Activated T-cell treated with anti-CD3 and anti-CD28 coated beads, Interleukin-2, amount 50 U/mL, for 1 hour (primary cell): ENCODE data around the gene TTLL7.

Source experiments
- DNase-seq: peaks from one replicate; pipeline ENCODE4 v3.0.0-alpha.2; 2020

The TTLL7 gene

GRCh38 chr1:83998498-83999315 lies at the start of gene TTLL7:
TTLL7 (minus strand) TSS chr1:83999132; CDS start chr1:83952211, 46,921 bp downstream.
- DNase-seq: peak; percentile 57

- DNase-seq: no peak
Observed at GRCh38 chr1:84042461-84042860, 43.5 kb upstream of the TTLL7 start.

- DNase-seq: no peak
Observed at GRCh38 chr1:84037758-84038611, 39.1 kb upstream of the TTLL7 start.

GRCh38 chr1:84031802-84032327 lies 32.9 kb upstream of the TTLL7 start:
- DNase-seq: no peak

- DNase-seq: no peak
Observed at GRCh38 chr1:84027368-84027767, 28.4 kb upstream of the TTLL7 start.

GRCh38 chr1:84025966-84026365 lies 27.0 kb upstream of the TTLL7 start:
- DNase-seq: no peak

GRCh38 chr1:84021822-84022221 lies 22.9 kb upstream of the TTLL7 start:
- DNase-seq: no peak

GRCh38 chr1:84020151-84020550 lies 21.2 kb upstream of the TTLL7 start:
- DNase-seq: no peak

GRCh38 chr1:84019217-84019616 lies 20.3 kb upstream of the TTLL7 start:
- DNase-seq: no peak

- DNase-seq: no peak
Observed at GRCh38 chr1:84013708-84014107, 14.8 kb upstream of the TTLL7 start.

GRCh38 chr1:84012018-84012417 lies 13.1 kb upstream of the TTLL7 start:
- no peak for DNase-seq

GRCh38 chr1:84010136-84010535 lies 11.2 kb upstream of the TTLL7 start:
- DNase-seq: no peak

GRCh38 chr1:84008631-84009030 lies 9.7 kb upstream of the TTLL7 start:
- no peak for DNase-seq

- DNase-seq: no peak
Observed at GRCh38 chr1:84006591-84006990, 7.7 kb upstream of the TTLL7 start.

GRCh38 chr1:84001501-84001900 lies 2.6 kb upstream of the TTLL7 start:
- no peak for DNase-seq

GRCh38 chr1:84000954-84001495 lies 2.1 kb upstream of the TTLL7 start:
- DNase-seq: no peak

- DNase-seq: no peak
Observed at GRCh38 chr1:84000196-84000885, 1.4 kb upstream of the TTLL7 start.

- no peak for DNase-seq
Observed at GRCh38 chr1:83999316-83999819, 436 bp upstream of the TTLL7 start.

- no peak for DNase-seq
Observed at GRCh38 chr1:83998205-83998497, 781 bp downstream of the TTLL7 start.

- DNase-seq: no peak
Observed at GRCh38 chr1:83997631-83998030, 1.3 kb downstream of the TTLL7 start.

- DNase-seq: no peak
Observed at GRCh38 chr1:83996621-83997020, 2.3 kb downstream of the TTLL7 start.

- no peak for DNase-seq
Observed at GRCh38 chr1:83996191-83996590, 2.7 kb downstream of the TTLL7 start.

- no peak for DNase-seq
Observed at GRCh38 chr1:83995649-83996048, 3.3 kb downstream of the TTLL7 start.
